HL-60 (cell line): ENCODE data around the gene ZNF548.

Source experiments
- DNase-seq, 2 experiments: peaks; one replicate each; pipeline ENCODE4 v3.0.0-alpha.2; 2010 to 2020; ENCODE audit warnings: low read depth in 1 of 2, low spot score in 1 of 2
- H3K27ac ChIP-seq: fragments of 250-450 bp; sonication (Bioruptor Pico); replicated peaks from 2 replicates; pipeline ENCODE4 v1.5.1; 2020; ENCODE audit warnings: mild to moderate bottlenecking, moderate library complexity
- H3K27me3 ChIP-seq: fragments of 250-450 bp; sonication (Bioruptor Pico); 2 replicates; pipeline ENCODE4 v1.5.1; 2021; ENCODE audit warnings: mild to moderate bottlenecking, moderate library complexity; ENCODE audit not compliant: insufficient read depth, poor library complexity, severe bottlenecking
- H3K4me3 ChIP-seq: replicated peaks from 2 replicates; pipeline ENCODE4 v1.5.1; 2011; ENCODE audit warnings: mild to moderate bottlenecking, control low read depth, low read length; ENCODE audit not compliant: insufficient read depth
- GABPA ChIP-seq: IDR thresholded peaks from 2 replicates; pipeline ENCODE4 v1.6.1; 2012; ENCODE audit warnings: low read depth
- POLR2AphosphoS5 ChIP-seq: IDR thresholded peaks from 2 replicates; pipeline ENCODE4 v1.6.1; 2012; ENCODE audit warnings: low read depth
- SPI1 ChIP-seq: IDR thresholded peaks from 2 replicates; pipeline ENCODE4 v1.6.1; 2012; ENCODE audit warnings: low read depth, mild to moderate bottlenecking, borderline replicate concordance
- TF ChIP-seq, protein P1 (sequence below): IDR thresholded peaks from one replicate; pipeline ENCODE4 v1.5.1; 2011; ENCODE audit warnings: low read length, control low read depth, inconsistent platforms; ENCODE audit not compliant: insufficient read depth
- TF ChIP-seq, protein P2 (sequence below): IDR thresholded peaks from 2 replicates; pipeline ENCODE4 v1.6.1; 2012; ENCODE audit warnings: low read depth; ENCODE audit not compliant: insufficient replicate concordance

Gene ZNF548

DNA sequence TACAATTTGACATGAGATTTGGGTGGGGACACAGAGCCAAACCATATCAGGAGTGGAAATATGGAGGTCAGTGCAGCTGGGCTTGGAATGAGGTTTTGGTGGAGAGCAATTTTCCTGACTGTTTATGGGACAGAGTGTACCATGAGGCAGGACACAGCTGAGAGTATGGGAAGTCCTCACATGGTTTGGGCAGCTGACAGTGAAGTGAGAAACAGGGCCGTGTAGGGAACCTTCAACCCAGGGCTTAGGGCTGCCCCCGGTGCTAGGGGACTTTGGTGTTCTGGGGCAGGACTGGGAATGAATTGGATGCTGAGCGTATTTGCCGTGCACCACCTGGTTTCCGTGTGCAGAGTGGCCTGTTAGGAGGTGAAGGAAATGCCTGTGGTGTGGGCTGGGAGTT lies 6.1 kb downstream of the ZNF548 start:
- Histone ChIP-seq H3K27ac (no peak overlapping the region), H3K4me3 (no peak overlapping the region), H3K27me3 (no peaks in the 10 kb centered on the region)
- DNase-seq: no peak
- TF ChIP-seq, protein P1, sequence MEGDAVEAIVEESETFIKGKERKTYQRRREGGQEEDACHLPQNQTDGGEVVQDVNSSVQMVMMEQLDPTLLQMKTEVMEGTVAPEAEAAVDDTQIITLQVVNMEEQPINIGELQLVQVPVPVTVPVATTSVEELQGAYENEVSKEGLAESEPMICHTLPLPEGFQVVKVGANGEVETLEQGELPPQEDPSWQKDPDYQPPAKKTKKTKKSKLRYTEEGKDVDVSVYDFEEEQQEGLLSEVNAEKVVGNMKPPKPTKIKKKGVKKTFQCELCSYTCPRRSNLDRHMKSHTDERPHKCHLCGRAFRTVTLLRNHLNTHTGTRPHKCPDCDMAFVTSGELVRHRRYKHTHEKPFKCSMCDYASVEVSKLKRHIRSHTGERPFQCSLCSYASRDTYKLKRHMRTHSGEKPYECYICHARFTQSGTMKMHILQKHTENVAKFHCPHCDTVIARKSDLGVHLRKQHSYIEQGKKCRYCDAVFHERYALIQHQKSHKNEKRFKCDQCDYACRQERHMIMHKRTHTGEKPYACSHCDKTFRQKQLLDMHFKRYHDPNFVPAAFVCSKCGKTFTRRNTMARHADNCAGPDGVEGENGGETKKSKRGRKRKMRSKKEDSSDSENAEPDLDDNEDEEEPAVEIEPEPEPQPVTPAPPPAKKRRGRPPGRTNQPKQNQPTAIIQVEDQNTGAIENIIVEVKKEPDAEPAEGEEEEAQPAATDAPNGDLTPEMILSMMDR: no peak
- TF ChIP-seq, protein P2, sequence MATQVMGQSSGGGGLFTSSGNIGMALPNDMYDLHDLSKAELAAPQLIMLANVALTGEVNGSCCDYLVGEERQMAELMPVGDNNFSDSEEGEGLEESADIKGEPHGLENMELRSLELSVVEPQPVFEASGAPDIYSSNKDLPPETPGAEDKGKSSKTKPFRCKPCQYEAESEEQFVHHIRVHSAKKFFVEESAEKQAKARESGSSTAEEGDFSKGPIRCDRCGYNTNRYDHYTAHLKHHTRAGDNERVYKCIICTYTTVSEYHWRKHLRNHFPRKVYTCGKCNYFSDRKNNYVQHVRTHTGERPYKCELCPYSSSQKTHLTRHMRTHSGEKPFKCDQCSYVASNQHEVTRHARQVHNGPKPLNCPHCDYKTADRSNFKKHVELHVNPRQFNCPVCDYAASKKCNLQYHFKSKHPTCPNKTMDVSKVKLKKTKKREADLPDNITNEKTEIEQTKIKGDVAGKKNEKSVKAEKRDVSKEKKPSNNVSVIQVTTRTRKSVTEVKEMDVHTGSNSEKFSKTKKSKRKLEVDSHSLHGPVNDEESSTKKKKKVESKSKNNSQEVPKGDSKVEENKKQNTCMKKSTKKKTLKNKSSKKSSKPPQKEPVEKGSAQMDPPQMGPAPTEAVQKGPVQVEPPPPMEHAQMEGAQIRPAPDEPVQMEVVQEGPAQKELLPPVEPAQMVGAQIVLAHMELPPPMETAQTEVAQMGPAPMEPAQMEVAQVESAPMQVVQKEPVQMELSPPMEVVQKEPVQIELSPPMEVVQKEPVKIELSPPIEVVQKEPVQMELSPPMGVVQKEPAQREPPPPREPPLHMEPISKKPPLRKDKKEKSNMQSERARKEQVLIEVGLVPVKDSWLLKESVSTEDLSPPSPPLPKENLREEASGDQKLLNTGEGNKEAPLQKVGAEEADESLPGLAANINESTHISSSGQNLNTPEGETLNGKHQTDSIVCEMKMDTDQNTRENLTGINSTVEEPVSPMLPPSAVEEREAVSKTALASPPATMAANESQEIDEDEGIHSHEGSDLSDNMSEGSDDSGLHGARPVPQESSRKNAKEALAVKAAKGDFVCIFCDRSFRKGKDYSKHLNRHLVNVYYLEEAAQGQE: no peak
- TF ChIP-seq POLR2AphosphoS5: no peak
- no peak for TF ChIP-seq GABPA
- TF ChIP-seq SPI1: no peak

DNA sequence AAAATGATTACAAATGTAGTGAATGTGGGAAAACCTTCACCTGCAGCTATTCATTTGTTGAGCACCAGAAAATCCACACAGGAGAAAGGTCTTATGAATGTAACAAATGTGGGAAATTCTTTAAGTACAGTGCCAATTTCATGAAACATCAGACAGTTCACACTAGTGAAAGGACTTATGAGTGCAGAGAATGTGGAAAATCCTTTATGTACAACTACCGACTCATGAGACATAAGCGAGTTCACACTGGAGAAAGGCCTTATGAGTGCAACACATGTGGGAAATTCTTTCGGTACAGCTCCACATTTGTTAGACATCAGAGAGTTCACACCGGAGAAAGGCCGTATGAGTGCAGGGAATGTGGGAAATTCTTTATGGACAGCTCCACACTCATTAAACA lies 9.2 kb downstream of the ZNF548 start:
- H3K27ac ChIP-seq: no peak overlapping the region
- no peak overlapping the region for H3K4me3 ChIP-seq
- DNase-seq: no peak
- H3K27me3 ChIP-seq: no peaks in the 10 kb centered on the region
- TF ChIP-seq SPI1 (no peak), GABPA (no peak), POLR2AphosphoS5 (no peak)
- TF ChIP-seq, protein P2: no peak
- TF ChIP-seq, protein P1: no peak

DNA sequence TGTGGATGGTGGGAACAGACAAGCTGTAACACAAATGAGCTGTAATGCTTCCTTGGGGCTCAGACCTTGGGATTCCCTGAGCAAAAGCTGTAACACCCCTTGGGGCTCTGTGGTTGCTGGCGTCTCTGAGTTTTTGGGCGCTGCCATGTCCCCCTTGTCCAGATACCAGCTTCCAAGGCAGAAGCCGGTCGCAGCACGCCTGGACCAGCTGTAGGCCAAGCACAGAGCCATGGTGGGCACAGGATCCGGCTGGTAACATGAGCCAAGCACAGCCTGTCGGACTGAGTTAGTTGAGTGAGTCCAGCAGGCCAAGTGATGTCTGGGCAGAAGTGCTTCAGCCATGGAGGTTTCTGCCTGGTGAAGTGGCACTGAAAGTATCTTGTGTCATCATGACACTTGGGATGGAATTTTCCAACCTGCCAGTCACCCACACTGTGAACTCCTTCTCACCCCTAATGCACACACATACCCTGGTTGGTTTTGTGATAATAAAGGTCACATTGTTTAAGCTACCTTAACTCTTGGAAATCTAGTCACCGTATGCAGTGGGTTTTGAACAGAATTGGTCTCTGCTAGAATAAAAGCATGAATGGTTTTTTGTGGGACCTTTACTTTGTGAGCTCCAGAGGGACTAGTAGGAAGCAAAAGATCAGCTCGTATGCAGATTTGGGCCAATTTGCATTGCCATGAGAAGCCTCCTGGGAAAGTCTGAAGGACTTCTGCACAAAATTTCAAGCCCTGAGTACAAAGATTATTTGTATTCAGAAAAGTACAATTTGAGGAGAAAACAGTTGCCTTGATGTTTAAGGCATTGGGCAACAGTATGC lies 14.3 kb downstream of the ZNF548 start:
- H3K4me3 ChIP-seq: no peak overlapping the region
- H3K27me3 ChIP-seq: no peaks in the 10 kb centered on the region
- TF ChIP-seq, protein P1: no peak
- TF ChIP-seq SPI1: no peak
- TF ChIP-seq, protein P2: no peak
- TF ChIP-seq POLR2AphosphoS5: no peak
- TF ChIP-seq GABPA: no peak
- H3K27ac ChIP-seq: no peak overlapping the region
- DNase-seq: no peak
